Neural progenitor cell (in vitro differentiated cells): Measurements from ENCODE around the gene POLR3B.

Source experiments
- CTCF ChIP-seq: fragments of 200-600 bp; sonication (generic); IDR thresholded peaks from 2 replicates; pipeline ENCODE4 v1.5.1; 2017; ENCODE audit warnings: antibody characterized with exemption, mild to moderate bottlenecking
- EZH2 ChIP-seq: fragments of 200-600 bp; sonication (generic); IDR thresholded peaks from 2 replicates; pipeline ENCODE4 v1.6.1; 2017; ENCODE audit warnings: antibody characterized with exemption, mild to moderate bottlenecking, moderate library complexity

- TF ChIP-seq CTCF (no peak), EZH2 (no peak)
Observed at GRCh38 chr12:106445053-106445452, 87.5 kb downstream of the POLR3B start.
